RWPE2 (cell line): ENCODE measurements around the gene CDC42EP5.

Source experiments
- ATAC-seq: fragments of 200-7000 bp; cut with Tn5 transposase; 3 replicates; pipeline ENCODE4 v1.9.1; 2021; ENCODE audit warnings: low read depth
- DNase-seq: peaks from one replicate; pipeline ENCODE4 v3.0.0-alpha.2; 2020; ENCODE audit warnings: low spot score
- H3K27ac ChIP-seq: fragments of 450-650 bp; 2 replicates; pipeline ENCODE4 v1.5.1; 2017; ENCODE audit warnings: mild to moderate bottlenecking; ENCODE audit not compliant: poor library complexity, severe bottlenecking
- H3K27me3 ChIP-seq: fragments of 250-450 bp; sonication (Bioruptor Pico); 2 replicates; pipeline ENCODE4 v1.5.1; 2021; ENCODE audit warnings: mild to moderate bottlenecking, moderate library complexity; ENCODE audit not compliant: insufficient read depth, poor library complexity, severe bottlenecking
- H3K36me3 ChIP-seq: fragments of 250-450 bp; sonication (Bioruptor Pico); 2 replicates; pipeline ENCODE4 v1.5.1; 2020; ENCODE audit warnings: low read depth, mild to moderate bottlenecking, moderate library complexity
- H3K4me1 ChIP-seq: fragments of 250-450 bp; sonication (Bioruptor Pico); 2 replicates; pipeline ENCODE4 v1.5.1; 2021; ENCODE audit warnings: mild to moderate bottlenecking, moderate library complexity; ENCODE audit not compliant: insufficient read depth, poor library complexity, severe bottlenecking
- H3K4me3 ChIP-seq: fragments of 250-450 bp; sonication (Bioruptor Pico); 2 replicates; pipeline ENCODE4 v1.5.1; 2021; ENCODE audit warnings: mild to moderate bottlenecking, moderate library complexity; ENCODE audit not compliant: severe bottlenecking
- H3K9me3 ChIP-seq: fragments of 250-450 bp; sonication (Bioruptor Pico); 2 replicates; pipeline ENCODE4 v1.5.1; 2021; ENCODE audit warnings: mild to moderate bottlenecking, moderate library complexity; ENCODE audit not compliant: severe bottlenecking
- CTCF ChIP-seq: fragments of 450-650 bp; IDR thresholded peaks from one replicate; pipeline ENCODE4 v1.5.1; 2017; ENCODE audit warnings: mild to moderate bottlenecking, moderate library complexity; ENCODE audit not compliant: poor library complexity, severe bottlenecking

Gene CDC42EP5

GRCh38 chr19:54422136-54422535, 51.0 kb downstream of the CDC42EP5 start:
- Histone ChIP-seq H3K27ac (no peak overlapping the region), H3K27me3 (peaks cover 44% of the 10 kb centered on the region), H3K4me3 (no peak overlapping the region), H3K36me3 (no peaks in the 10 kb centered on the region), H3K9me3 (no peaks in the 10 kb centered on the region), H3K4me1 (no peaks in the 10 kb centered on the region)
- TF ChIP-seq CTCF = no peak
- no peak for DNase-seq
- no peak for ATAC-seq

- Histone ChIP-seq H3K36me3 (no peaks in the 10 kb centered on the region), H3K9me3 (no peaks in the 10 kb centered on the region), H3K27ac (no peak overlapping the region), H3K4me1 (no peaks in the 10 kb centered on the region), H3K27me3 (peaks cover 50% of the 10 kb centered on the region), H3K4me3 (no peak overlapping the region)
- no peak for ATAC-seq
- DNase-seq = no peak
- TF ChIP-seq CTCF = no peak
Measured at GRCh38 chr19:54421521-54421920, 51.6 kb downstream of the CDC42EP5 start.

- no peak for TF ChIP-seq CTCF
- ATAC-seq = no peak
- Histone ChIP-seq H3K27ac (no peak overlapping the region), H3K36me3 (no peaks in the 10 kb centered on the region), H3K4me3 (no peak overlapping the region), H3K4me1 (no peaks in the 10 kb centered on the region), H3K9me3 (no peaks in the 10 kb centered on the region), H3K27me3 (peaks cover 54% of the 10 kb centered on the region)
- DNase-seq = no peak
Measured at GRCh38 chr19:54421169-54421516, 52.0 kb downstream of the CDC42EP5 start.

- Histone ChIP-seq H3K36me3 (no peaks in the 10 kb centered on the region), H3K27me3 (peaks cover 59% of the 10 kb centered on the region), H3K9me3 (no peaks in the 10 kb centered on the region), H3K4me1 (no peaks in the 10 kb centered on the region), H3K27ac (no peak overlapping the region), H3K4me3 (no peak overlapping the region)
- TF ChIP-seq CTCF = no peak
- DNase-seq = no peak
- no peak for ATAC-seq
Measured at GRCh38 chr19:54420383-54421168, 52.5 kb downstream of the CDC42EP5 start.

GRCh38 chr19:54420068-54420382, 53.1 kb downstream of the CDC42EP5 start:
- no peaks in the 10 kb centered on the region for H3K36me3 ChIP-seq
- no peak overlapping the region for H3K27ac ChIP-seq
- TF ChIP-seq CTCF = no peak
- DNase-seq (no peak), ATAC-seq (no peak)
- no peaks in the 10 kb centered on the region for H3K9me3 ChIP-seq
- no peaks in the 10 kb centered on the region for H3K4me1 ChIP-seq
- no peak overlapping the region for H3K4me3 ChIP-seq
- H3K27me3 ChIP-seq = peaks cover 63% of the 10 kb centered on the region
